Stomach (tissue), 4 donors: ENCODE results near the gene KLHL1.

Experiments
- CTCF ChIP-seq, 7 experiments: fragments of 450-650 bp in 4 of 7; fragments of 200-600 bp in 3 of 7; sonication (generic) in 3 of 7; IDR thresholded peaks; one replicate each; pipeline ENCODE4 v1.5.1; 2016 to 2019; ENCODE audit warnings: antibody characterized with exemption in 7 of 7, control low read depth in 2 of 7, mild to moderate bottlenecking in 1 of 7
- POLR2AphosphoS5 ChIP-seq, 3 donors: sonication (generic); formaldehyde crosslinking; IDR thresholded peaks; one replicate each; pipeline ENCODE4 v1.6.1; 2016; ENCODE audit warnings: antibody characterized with exemption in 3 of 3

- TF ChIP-seq CTCF (IDR thresholded peaks at IDR 0.05) (no peak), POLR2AphosphoS5 (IDR thresholded peaks at IDR 0.05) (no peak)
Measured at GRCh38 chr13:69828527-69828926, 279.7 kb downstream of the KLHL1 start.
